ENCODE measurements around the gene MAGOH. TPM values are rescaled to one million over a fixed set of nuclear protein-coding genes. Genes with fewer than 3 reads are reported as not detected.

MAGOH gene
- polyA plus RNA-seq, 2 donors = 77.0 to 117 TPM

- Histone ChIP-seq H3K36me3 (ENCODE audit: control insufficient read depth in 2 of 2, insufficient read depth in 2 of 2, low read length in 1 of 2) (peaks cover 0 to 19% of the 10 kb centered on the region in 2 donors), H3K4me1 (ENCODE audit: control insufficient read depth in 2 of 2, insufficient read depth in 2 of 2, low read length in 1 of 2) (no peaks in the 10 kb centered on the region), H3K27ac (ENCODE audit: low read depth in 2 of 2, low read length in 1 of 2) (no peak overlapping the region), H3K4me3 (ENCODE audit: low read depth in 1 of 2, low read length in 2 of 2) (no peak overlapping the region), H3K9me3 (ENCODE audit: control insufficient read depth in 2 of 2, insufficient read depth in 1 of 2, low read depth in 1 of 2, low read length in 1 of 2) (no peaks in the 10 kb centered on the region), H3K27me3 (ENCODE audit: control insufficient read depth in 1 of 2, insufficient read depth in 2 of 2, low read length in 2 of 2) (no peaks in the 10 kb centered on the region)
- WGBS, 2 donors = 94% methylated on average over 2 of the region's 2 CpGs
These were observed 21.6 kb upstream of the MAGOH start for GRCh38 chr1:53259932-53260331.

GRCh38 chr1:53258216-53258615 lies 19.9 kb upstream of the MAGOH start:
- 40 to 51% methylated on average over 1 of the region's 1 CpG for WGBS, 2 donors
- H3K4me3 ChIP-seq (ENCODE audit: low read depth in 1 of 2, low read length in 2 of 2) = no peak overlapping the region
- no peaks in the 10 kb centered on the region for H3K4me1 ChIP-seq (ENCODE audit: control insufficient read depth in 2 of 2, insufficient read depth in 2 of 2, low read length in 1 of 2)
- H3K9me3 ChIP-seq (ENCODE audit: control insufficient read depth in 2 of 2, insufficient read depth in 1 of 2, low read depth in 1 of 2, low read length in 1 of 2) = no peaks in the 10 kb centered on the region
- no peaks in the 10 kb centered on the region for H3K27me3 ChIP-seq (ENCODE audit: control insufficient read depth in 1 of 2, insufficient read depth in 2 of 2, low read length in 2 of 2)
- H3K36me3 ChIP-seq (ENCODE audit: control insufficient read depth in 2 of 2, insufficient read depth in 2 of 2, low read length in 1 of 2) = peaks cover 0 to 10% of the 10 kb centered on the region in 2 donors
- H3K27ac ChIP-seq (ENCODE audit: low read depth in 2 of 2, low read length in 1 of 2) = no peak overlapping the region

GRCh38 chr1:53257454-53258081 lies 19.2 kb upstream of the MAGOH start:
- no peak overlapping the region for H3K4me3 ChIP-seq (ENCODE audit: low read depth in 1 of 2, low read length in 2 of 2)
- no peaks in the 10 kb centered on the region for H3K9me3 ChIP-seq (ENCODE audit: control insufficient read depth in 2 of 2, insufficient read depth in 1 of 2, low read depth in 1 of 2, low read length in 1 of 2)
- H3K4me1 ChIP-seq (ENCODE audit: control insufficient read depth in 2 of 2, insufficient read depth in 2 of 2, low read length in 1 of 2) = no peaks in the 10 kb centered on the region
- H3K27ac ChIP-seq (ENCODE audit: low read depth in 2 of 2, low read length in 1 of 2) = no peak overlapping the region
- no peaks in the 10 kb centered on the region for H3K27me3 ChIP-seq (ENCODE audit: control insufficient read depth in 1 of 2, insufficient read depth in 2 of 2, low read length in 2 of 2)
- 71 to 91% methylated on average over 5 of the region's 5 CpGs for WGBS, 2 donors
- H3K36me3 ChIP-seq (ENCODE audit: control insufficient read depth in 2 of 2, insufficient read depth in 2 of 2, low read length in 1 of 2) = peaks cover 0 to 10% of the 10 kb centered on the region in 2 donors

- Histone ChIP-seq H3K27ac (ENCODE audit: low read depth in 2 of 2, low read length in 1 of 2) (peak overlapping the region in 1 of 2 donors; percentile 5), H3K36me3 (ENCODE audit: control insufficient read depth in 2 of 2, insufficient read depth in 2 of 2, low read length in 1 of 2) (peaks cover 2 to 10% of the 10 kb centered on the region in 2 donors), H3K4me1 (ENCODE audit: control insufficient read depth in 2 of 2, insufficient read depth in 2 of 2, low read length in 1 of 2) (no peaks in the 10 kb centered on the region), H3K9me3 (ENCODE audit: control insufficient read depth in 2 of 2, insufficient read depth in 1 of 2, low read depth in 1 of 2, low read length in 1 of 2) (no peaks in the 10 kb centered on the region), H3K27me3 (ENCODE audit: control insufficient read depth in 1 of 2, insufficient read depth in 2 of 2, low read length in 2 of 2) (no peaks in the 10 kb centered on the region), H3K4me3 (ENCODE audit: low read depth in 1 of 2, low read length in 2 of 2) (no peak overlapping the region)
- 84 to 89% methylated on average over 11 of the region's 11 CpGs for WGBS, 2 donors
These were observed 18.5 kb upstream of the MAGOH start for GRCh38 chr1:53256511-53257453.

- Histone ChIP-seq H3K4me3 (ENCODE audit: low read depth in 1 of 2, low read length in 2 of 2) (no peak overlapping the region), H3K9me3 (ENCODE audit: control insufficient read depth in 2 of 2, insufficient read depth in 1 of 2, low read depth in 1 of 2, low read length in 1 of 2) (no peaks in the 10 kb centered on the region), H3K27ac (ENCODE audit: low read depth in 2 of 2, low read length in 1 of 2) (no peak overlapping the region), H3K4me1 (ENCODE audit: control insufficient read depth in 2 of 2, insufficient read depth in 2 of 2, low read length in 1 of 2) (no peaks in the 10 kb centered on the region), H3K27me3 (ENCODE audit: control insufficient read depth in 1 of 2, insufficient read depth in 2 of 2, low read length in 2 of 2) (no peaks in the 10 kb centered on the region), H3K36me3 (ENCODE audit: control insufficient read depth in 2 of 2, insufficient read depth in 2 of 2, low read length in 1 of 2) (peaks cover 2 to 4% of the 10 kb centered on the region in 2 donors)
- 97% methylated on average over 4 of the region's 4 CpGs for WGBS, 2 donors
These were observed 16.7 kb upstream of the MAGOH start for GRCh38 chr1:53255031-53255430.

- no peaks in the 10 kb centered on the region for H3K4me1 ChIP-seq (ENCODE audit: control insufficient read depth in 2 of 2, insufficient read depth in 2 of 2, low read length in 1 of 2)
- 74 to 87% methylated on average over 4 of the region's 4 CpGs for WGBS, 2 donors
These were observed 15.8 kb upstream of the MAGOH start for GRCh38 chr1:53254011-53254640.

GRCh38 chr1:53250325-53250724 lies 12.0 kb upstream of the MAGOH start:
- H3K27ac ChIP-seq (ENCODE audit: low read depth in 2 of 2, low read length in 1 of 2) = no peak overlapping the region
- H3K9me3 ChIP-seq (ENCODE audit: control insufficient read depth in 2 of 2, insufficient read depth in 1 of 2, low read depth in 1 of 2, low read length in 1 of 2) = no peaks in the 10 kb centered on the region
- H3K4me1 ChIP-seq (ENCODE audit: control insufficient read depth in 2 of 2, insufficient read depth in 2 of 2, low read length in 1 of 2) = no peaks in the 10 kb centered on the region
- peaks cover 0 to 5% of the 10 kb centered on the region in 2 donors for H3K36me3 ChIP-seq (ENCODE audit: control insufficient read depth in 2 of 2, insufficient read depth in 2 of 2, low read length in 1 of 2)
- H3K27me3 ChIP-seq (ENCODE audit: control insufficient read depth in 1 of 2, insufficient read depth in 2 of 2, low read length in 2 of 2) = no peaks in the 10 kb centered on the region
- no peak overlapping the region for H3K4me3 ChIP-seq (ENCODE audit: low read depth in 1 of 2, low read length in 2 of 2)
- 91 to 94% methylated on average over 4 of the region's 4 CpGs for WGBS, 2 donors

More at GRCh38 chr1:53254011-53254640, 15.8 kb upstream of the MAGOH start:
- Histone ChIP-seq H3K9me3 (ENCODE audit: control insufficient read depth in 2 of 2, insufficient read depth in 1 of 2, low read depth in 1 of 2, low read length in 1 of 2) (no peaks in the 10 kb centered on the region), H3K27me3 (ENCODE audit: control insufficient read depth in 1 of 2, insufficient read depth in 2 of 2, low read length in 2 of 2) (no peaks in the 10 kb centered on the region), H3K4me3 (ENCODE audit: low read depth in 1 of 2, low read length in 2 of 2) (no peak overlapping the region), H3K36me3 (ENCODE audit: control insufficient read depth in 2 of 2, insufficient read depth in 2 of 2, low read length in 1 of 2) (peaks cover 2 to 4% of the 10 kb centered on the region in 2 donors), H3K27ac (ENCODE audit: low read depth in 2 of 2, low read length in 1 of 2) (no peak overlapping the region)

GRCh38 chr1:53249706-53250105 lies 11.4 kb upstream of the MAGOH start:
- H3K27ac ChIP-seq (ENCODE audit: low read depth in 2 of 2, low read length in 1 of 2) = no peak overlapping the region
- 40 to 51% methylated on average over 3 of the region's 3 CpGs for WGBS, 2 donors
- H3K9me3 ChIP-seq (ENCODE audit: control insufficient read depth in 2 of 2, insufficient read depth in 1 of 2, low read depth in 1 of 2, low read length in 1 of 2) = no peaks in the 10 kb centered on the region
- no peaks in the 10 kb centered on the region for H3K4me1 ChIP-seq (ENCODE audit: control insufficient read depth in 2 of 2, insufficient read depth in 2 of 2, low read length in 1 of 2)
- no peak overlapping the region for H3K4me3 ChIP-seq (ENCODE audit: low read depth in 1 of 2, low read length in 2 of 2)
- no peaks in the 10 kb centered on the region for H3K27me3 ChIP-seq (ENCODE audit: control insufficient read depth in 1 of 2, insufficient read depth in 2 of 2, low read length in 2 of 2)
- H3K36me3 ChIP-seq (ENCODE audit: control insufficient read depth in 2 of 2, insufficient read depth in 2 of 2, low read length in 1 of 2) = peaks cover 0 to 5% of the 10 kb centered on the region in 2 donors

- 80 to 86% methylated on average over 4 of the region's 4 CpGs for WGBS, 2 donors
- Histone ChIP-seq H3K36me3 (ENCODE audit: control insufficient read depth in 2 of 2, insufficient read depth in 2 of 2, low read length in 1 of 2) (peaks cover 0 to 3% of the 10 kb centered on the region in 2 donors), H3K4me3 (ENCODE audit: low read depth in 1 of 2, low read length in 2 of 2) (no peak overlapping the region), H3K27ac (ENCODE audit: low read depth in 2 of 2, low read length in 1 of 2) (no peak overlapping the region), H3K4me1 (ENCODE audit: control insufficient read depth in 2 of 2, insufficient read depth in 2 of 2, low read length in 1 of 2) (no peaks in the 10 kb centered on the region), H3K9me3 (ENCODE audit: control insufficient read depth in 2 of 2, insufficient read depth in 1 of 2, low read depth in 1 of 2, low read length in 1 of 2) (no peaks in the 10 kb centered on the region), H3K27me3 (ENCODE audit: control insufficient read depth in 1 of 2, insufficient read depth in 2 of 2, low read length in 2 of 2) (no peaks in the 10 kb centered on the region)
These were observed 8.2 kb upstream of the MAGOH start for GRCh38 chr1:53246261-53247134.
